GM12865 (cell line): Measurements from ENCODE around the gene ERP29.
"Not testable (repeated sequence)": the region's sequence is repeated elsewhere in the genome, so short reads cannot be mapped to it uniquely, and the experiment has no call there.

ENCODE experiments used
- DNase-seq: peaks from one replicate; pipeline ENCODE4 v3.0.0; 2010; ENCODE audit warnings: low read depth
- H3K4me3 ChIP-seq: 2 replicates; pipeline ENCODE4 v1.5.1; 2011; ENCODE audit warnings: mild to moderate bottlenecking, low read depth, low read length, control low read depth
- TF ChIP-seq, protein P1 (sequence below): IDR thresholded peaks from 2 replicates; pipeline ENCODE4 v1.5.1; 2011; ENCODE audit warnings: low read length, control low read depth, low read depth, inconsistent platforms; ENCODE audit not compliant: insufficient read depth; ENCODE audit errors: missing control alignments

The ERP29 gene

DNA sequence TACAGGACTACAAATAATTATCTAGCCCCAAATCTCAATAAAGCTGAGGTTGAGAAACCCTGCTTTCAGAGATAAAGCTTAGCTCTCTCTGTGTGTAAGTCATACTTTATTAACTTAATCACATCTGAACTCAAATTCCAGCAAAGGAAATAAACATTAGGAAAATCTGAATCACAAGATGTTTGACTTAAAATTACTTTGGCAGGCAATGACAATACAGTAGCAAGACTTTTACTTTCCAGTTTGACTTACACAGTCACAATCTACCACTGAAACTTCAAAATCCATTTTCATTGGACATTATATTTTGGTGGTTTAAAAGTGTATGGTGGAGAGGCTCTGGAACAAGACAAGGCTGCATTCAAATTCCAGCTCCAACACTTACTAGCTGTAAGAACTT, 11.7 kb upstream of the ERP29 start:
- TF ChIP-seq, protein P1, sequence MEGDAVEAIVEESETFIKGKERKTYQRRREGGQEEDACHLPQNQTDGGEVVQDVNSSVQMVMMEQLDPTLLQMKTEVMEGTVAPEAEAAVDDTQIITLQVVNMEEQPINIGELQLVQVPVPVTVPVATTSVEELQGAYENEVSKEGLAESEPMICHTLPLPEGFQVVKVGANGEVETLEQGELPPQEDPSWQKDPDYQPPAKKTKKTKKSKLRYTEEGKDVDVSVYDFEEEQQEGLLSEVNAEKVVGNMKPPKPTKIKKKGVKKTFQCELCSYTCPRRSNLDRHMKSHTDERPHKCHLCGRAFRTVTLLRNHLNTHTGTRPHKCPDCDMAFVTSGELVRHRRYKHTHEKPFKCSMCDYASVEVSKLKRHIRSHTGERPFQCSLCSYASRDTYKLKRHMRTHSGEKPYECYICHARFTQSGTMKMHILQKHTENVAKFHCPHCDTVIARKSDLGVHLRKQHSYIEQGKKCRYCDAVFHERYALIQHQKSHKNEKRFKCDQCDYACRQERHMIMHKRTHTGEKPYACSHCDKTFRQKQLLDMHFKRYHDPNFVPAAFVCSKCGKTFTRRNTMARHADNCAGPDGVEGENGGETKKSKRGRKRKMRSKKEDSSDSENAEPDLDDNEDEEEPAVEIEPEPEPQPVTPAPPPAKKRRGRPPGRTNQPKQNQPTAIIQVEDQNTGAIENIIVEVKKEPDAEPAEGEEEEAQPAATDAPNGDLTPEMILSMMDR: no peak
- no peak overlapping the region for H3K4me3 ChIP-seq
- DNase-seq: no peak

DNA sequence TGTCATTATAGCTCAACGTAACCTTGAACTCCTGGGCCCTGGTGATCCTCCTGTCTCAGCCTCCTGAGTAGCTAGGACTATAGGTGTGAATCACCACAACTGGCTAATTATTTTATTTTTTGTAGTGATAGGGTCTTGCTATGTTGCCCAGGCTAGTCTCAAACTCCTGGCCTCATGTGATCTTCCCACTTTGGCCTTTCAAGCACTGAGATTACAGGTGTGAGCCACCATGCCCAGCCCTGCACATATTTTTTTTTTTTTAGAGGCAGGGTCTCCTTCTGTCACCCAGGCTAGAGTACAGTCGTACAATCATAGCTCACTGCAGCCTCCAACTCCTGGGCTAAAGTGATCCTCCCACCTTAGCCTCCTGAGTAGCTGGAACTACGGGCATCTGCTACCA, 9.2 kb upstream of the ERP29 start:
- TF ChIP-seq, protein P1: no peak
- no peak for DNase-seq
- H3K4me3 ChIP-seq: no peak overlapping the region

DNA sequence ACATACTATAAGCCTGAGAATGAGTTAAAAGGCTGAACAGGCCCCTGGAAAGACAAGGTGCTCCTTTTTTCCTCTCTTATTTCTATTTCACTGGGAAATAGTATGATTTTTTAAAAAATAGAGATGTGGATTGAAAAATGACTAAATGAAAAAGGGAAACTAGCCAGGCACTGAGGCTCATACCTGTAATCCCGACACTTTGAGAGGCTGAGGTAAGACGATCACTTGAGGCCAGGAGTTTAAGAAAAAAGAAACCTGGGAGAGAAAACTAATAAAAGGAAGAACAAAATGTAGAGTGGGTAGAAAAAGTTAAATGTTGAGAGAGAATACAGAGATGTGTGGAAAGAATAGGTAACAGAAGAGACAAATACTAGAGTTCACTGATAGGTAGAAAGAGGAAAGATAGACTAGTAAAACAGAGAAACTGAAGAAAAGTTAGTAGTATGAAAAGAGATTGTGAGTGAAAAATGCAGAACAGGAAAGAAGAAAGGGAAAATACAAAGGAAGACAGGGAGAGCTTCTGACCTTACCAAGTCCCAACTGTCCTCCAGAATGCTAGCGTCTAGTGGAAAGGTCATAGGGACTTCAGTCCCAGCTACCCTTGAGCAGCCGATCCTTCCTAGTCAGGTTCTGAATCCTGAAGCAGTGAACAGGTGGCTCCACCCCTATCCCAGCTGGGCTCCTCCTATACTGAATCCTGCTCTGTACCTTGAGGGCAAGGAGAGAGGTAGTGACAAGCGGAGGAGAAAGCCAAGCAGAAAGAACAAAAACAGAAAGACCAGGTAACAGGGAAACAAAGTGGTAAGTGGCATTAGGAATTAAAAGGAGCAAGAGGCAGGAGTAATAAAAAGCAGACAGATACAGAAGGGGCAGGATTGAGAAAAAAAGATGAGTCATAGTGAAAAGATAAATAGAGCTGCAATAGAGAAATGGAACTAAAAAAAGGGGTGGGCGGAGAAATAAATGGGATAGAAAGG, 7.5 kb upstream of the ERP29 start:
- TF ChIP-seq, protein P1: no peak
- H3K4me3 ChIP-seq: no peak overlapping the region
- no peak for DNase-seq

DNA sequence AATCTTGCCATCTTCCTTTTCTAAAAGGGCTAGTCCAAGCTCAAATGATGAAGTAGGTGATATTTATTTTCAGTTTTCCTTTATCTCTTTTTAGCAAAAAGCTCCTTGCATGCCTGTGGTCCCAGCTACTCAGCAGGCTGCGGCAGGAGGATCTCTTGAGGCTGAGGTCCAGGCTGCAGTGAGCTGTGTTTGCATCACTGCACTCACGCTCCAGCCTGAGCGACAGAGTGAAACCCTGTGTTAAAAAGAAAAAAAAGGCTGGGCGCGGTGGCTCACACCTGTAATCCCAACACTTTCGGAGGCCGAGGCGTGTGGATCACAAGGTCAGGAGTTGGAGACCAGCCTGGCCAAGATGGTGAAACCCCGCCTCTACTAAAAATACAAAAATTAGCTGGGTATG, 5.3 kb upstream of the ERP29 start:
- H3K4me3 ChIP-seq: no peak overlapping the region
- TF ChIP-seq, protein P1: no peak
- no peak for DNase-seq

DNA sequence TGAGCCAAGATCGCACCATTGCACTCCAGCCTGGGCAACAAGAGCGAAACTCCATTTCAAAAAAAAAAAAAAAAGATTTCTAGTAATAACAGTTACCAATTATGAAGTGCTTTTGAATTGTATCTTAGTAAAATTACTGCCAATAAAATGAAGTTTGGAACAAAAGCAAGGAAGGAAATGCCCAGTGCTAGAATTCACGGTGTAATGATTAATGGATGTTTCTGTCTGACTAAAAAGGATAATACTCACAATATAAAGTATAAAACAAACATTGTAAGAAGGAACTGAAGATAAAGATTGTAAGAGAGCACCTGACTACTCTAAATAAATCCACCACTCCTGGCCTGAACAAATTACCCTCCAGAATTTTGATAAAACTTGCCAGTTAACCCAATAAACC, 4.3 kb upstream of the ERP29 start:
- TF ChIP-seq, protein P1: no peak
- no peak for DNase-seq
- no peak overlapping the region for H3K4me3 ChIP-seq

DNA sequence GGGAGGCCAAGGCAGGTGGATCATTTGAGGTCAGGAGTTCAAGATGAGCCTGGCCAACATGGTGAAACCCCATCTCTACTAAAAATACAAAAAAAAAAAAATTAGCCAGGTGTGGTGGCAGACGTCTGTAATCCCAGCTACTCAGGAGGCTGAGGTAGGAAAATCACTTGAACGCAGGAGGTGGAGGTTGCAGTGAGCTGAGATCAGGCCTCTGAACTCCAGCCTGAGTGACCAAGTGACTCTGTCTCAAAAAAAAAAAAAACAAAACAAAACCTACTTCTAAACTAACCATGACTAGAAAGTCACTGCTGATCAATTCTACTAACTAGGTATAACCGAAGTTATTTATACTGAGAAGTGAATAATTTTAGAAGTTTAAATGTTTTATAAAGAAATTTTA, 3.6 kb upstream of the ERP29 start:
- not testable (repeated sequence) for DNase-seq, H3K4me3 ChIP-seq

DNA sequence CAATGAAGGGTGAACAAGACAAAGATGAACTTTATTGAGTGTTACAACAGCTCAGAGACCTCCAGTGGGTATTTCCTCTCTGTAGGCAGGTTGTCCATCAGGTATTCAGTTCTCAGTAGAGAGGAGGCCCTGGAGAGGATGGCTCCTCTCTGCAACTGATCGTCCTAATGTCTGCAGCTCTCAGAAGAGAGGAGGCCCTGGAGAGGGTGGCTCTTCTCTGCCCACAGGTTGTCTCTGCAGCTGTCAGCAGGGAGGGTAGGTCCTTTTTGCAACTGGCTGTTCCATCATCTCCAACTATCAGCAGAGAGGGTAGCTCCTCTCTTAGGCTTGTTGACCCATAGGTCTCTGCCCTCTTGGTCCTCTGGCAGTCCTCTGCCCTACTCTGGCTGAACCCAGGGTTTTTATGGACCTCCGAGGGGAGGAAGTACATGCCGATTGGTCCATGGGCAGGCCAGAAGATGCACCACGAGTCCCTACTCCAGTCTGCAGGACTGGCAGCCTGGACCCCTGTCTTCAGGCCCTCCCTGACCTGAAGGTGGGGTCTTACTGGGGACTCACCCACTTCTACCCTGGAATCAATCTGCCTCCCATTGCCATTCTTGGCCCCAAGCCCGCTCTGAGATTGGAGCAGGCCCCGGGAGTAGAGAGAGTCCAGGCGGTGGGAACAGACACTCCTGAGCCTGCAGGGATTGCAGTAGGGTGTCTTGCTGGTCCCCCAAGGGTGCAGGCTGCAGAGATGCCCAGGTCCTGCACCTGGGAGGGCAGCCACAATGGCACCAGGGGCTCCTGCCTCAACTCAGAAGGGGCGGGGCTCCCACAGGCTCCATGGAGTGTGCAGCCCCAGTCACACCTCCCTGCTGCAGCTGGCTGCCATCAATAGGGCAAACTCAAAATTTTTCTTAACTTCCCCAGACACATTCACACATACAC, 2.5 kb upstream of the ERP29 start:
- TF ChIP-seq, protein P1: no peak
- H3K4me3 ChIP-seq: no peak overlapping the region
- no peak for DNase-seq
